SH-SY5Y (cell line): ENCODE results near the gene MAG.

Experiments
- GATA2 ChIP-seq: IDR thresholded peaks from 2 replicates; pipeline ENCODE4 v1.6.1; 2011; ENCODE audit warnings: mild to moderate bottlenecking, low read depth, low read length
- GATA3 ChIP-seq: IDR thresholded peaks from 2 replicates; pipeline ENCODE4 v1.6.1; 2011; ENCODE audit warnings: low read depth, mild to moderate bottlenecking, low read length, moderate library complexity

DNA sequence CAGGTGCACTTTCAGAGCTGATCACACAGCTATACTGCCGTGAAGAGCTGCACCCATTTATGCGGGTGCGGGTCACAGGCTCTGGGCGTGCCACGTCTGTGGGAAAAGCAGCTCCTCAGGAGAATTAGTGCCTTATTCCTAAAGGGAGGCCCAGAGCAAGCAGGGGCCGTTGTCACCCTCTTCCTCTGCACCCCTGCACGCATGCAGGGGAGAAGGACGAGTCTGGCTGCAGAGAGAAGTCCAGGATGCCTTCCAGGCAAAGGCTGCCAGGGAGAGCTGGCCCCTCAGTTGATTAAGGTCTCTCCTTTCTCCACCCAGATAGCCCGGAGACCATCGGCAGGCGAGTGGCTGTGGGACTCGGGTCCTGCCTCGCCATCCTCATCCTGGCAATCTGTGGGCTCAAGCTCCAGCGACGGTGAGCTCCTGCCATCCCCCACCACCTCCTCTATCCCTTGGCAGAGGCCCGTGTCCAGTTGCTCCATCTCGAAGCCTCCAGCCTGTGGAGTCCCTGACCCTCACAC, 52.6 kb downstream of the MAG start:
- TF ChIP-seq GATA2: no peak
- TF ChIP-seq GATA3: no peak
